Measurements from ENCODE around the gene FYB1. TPM values are rescaled to one million over a fixed set of nuclear protein-coding genes. Genes with fewer than 3 reads are reported as not detected.

The FYB1 gene
- total and polyA plus RNA-seq, 4 donors = 4.6 to 18.6 (median 9.3) TPM

- DNase-seq (ENCODE audit: low read depth in 4 of 6, low spot score in 6 of 6) = no peak
- Histone ChIP-seq H3K4me3 (ENCODE audit: low read depth, low read length) (no peak overlapping the region), H3K36me3 (ENCODE audit: control insufficient read depth, insufficient read depth, low read length) (peaks cover 6% of the 10 kb centered on the region), H3K27me3 (ENCODE audit: control insufficient read depth, insufficient read depth, low read length) (no peaks in the 10 kb centered on the region), H3K4me1 (ENCODE audit: control insufficient read depth, insufficient read depth, low read length) (no peaks in the 10 kb centered on the region), H3K27ac (ENCODE audit: low read depth, low read length) (no peak overlapping the region), H3K9me3 (ENCODE audit: control insufficient read depth, insufficient read depth, low read length) (peaks cover 8% of the 10 kb centered on the region)
- WGBS (ENCODE audit: insufficient coverage) = no CpG with 5 or more reads among the region's 3 CpGs
These were observed 151.3 kb downstream of the FYB1 start for GRCh38 chr5:39068099-39068498.

- no peaks in the 10 kb centered on the region for H3K27me3 ChIP-seq (ENCODE audit: control insufficient read depth, insufficient read depth, low read length)
- H3K9me3 ChIP-seq (ENCODE audit: control insufficient read depth, insufficient read depth, low read length) = peaks cover 8% of the 10 kb centered on the region
- H3K27ac ChIP-seq (ENCODE audit: low read depth, low read length) = no peak overlapping the region
- no peaks in the 10 kb centered on the region for H3K4me1 ChIP-seq (ENCODE audit: control insufficient read depth, insufficient read depth, low read length)
- no peak for DNase-seq (ENCODE audit: low read depth in 4 of 6, low spot score in 6 of 6)
- H3K4me3 ChIP-seq (ENCODE audit: low read depth, low read length) = no peak overlapping the region
- H3K36me3 ChIP-seq (ENCODE audit: control insufficient read depth, insufficient read depth, low read length) = peaks cover 6% of the 10 kb centered on the region
- no CpG with 5 or more reads among the region's 3 CpGs for WGBS (ENCODE audit: insufficient coverage)
These were observed 154.9 kb downstream of the FYB1 start for GRCh38 chr5:39064450-39064849.

- no CpG with 5 or more reads among the region's 2 CpGs for WGBS (ENCODE audit: insufficient coverage)
- Histone ChIP-seq H3K9me3 (ENCODE audit: control insufficient read depth, insufficient read depth, low read length) (peaks cover 8% of the 10 kb centered on the region), H3K27ac (ENCODE audit: low read depth, low read length) (no peak overlapping the region), H3K27me3 (ENCODE audit: control insufficient read depth, insufficient read depth, low read length) (no peaks in the 10 kb centered on the region), H3K36me3 (ENCODE audit: control insufficient read depth, insufficient read depth, low read length) (peaks cover 6% of the 10 kb centered on the region), H3K4me3 (ENCODE audit: low read depth, low read length) (no peak overlapping the region), H3K4me1 (ENCODE audit: control insufficient read depth, insufficient read depth, low read length) (no peaks in the 10 kb centered on the region)
- DNase-seq (ENCODE audit: low read depth in 4 of 6, low spot score in 6 of 6) = no peak
These were observed 156.3 kb downstream of the FYB1 start for GRCh38 chr5:39063037-39063436.

GRCh38 chr5:39062530-39062929 is 156.8 kb downstream of the FYB1 start:
- no peaks in the 10 kb centered on the region for H3K4me1 ChIP-seq (ENCODE audit: control insufficient read depth, insufficient read depth, low read length)

GRCh38 chr5:39062104-39062503 is 157.3 kb downstream of the FYB1 start:
- Histone ChIP-seq H3K27me3 (ENCODE audit: control insufficient read depth, insufficient read depth, low read length) (no peaks in the 10 kb centered on the region), H3K36me3 (ENCODE audit: control insufficient read depth, insufficient read depth, low read length) (peaks cover 6% of the 10 kb centered on the region), H3K27ac (ENCODE audit: low read depth, low read length) (no peak overlapping the region), H3K4me3 (ENCODE audit: low read depth, low read length) (no peak overlapping the region), H3K4me1 (ENCODE audit: control insufficient read depth, insufficient read depth, low read length) (no peaks in the 10 kb centered on the region), H3K9me3 (ENCODE audit: control insufficient read depth, insufficient read depth, low read length) (peaks cover 8% of the 10 kb centered on the region)
- DNase-seq (ENCODE audit: low read depth in 4 of 6, low spot score in 6 of 6) = no peak
- WGBS (ENCODE audit: insufficient coverage) = no CpG with 5 or more reads among the region's 3 CpGs

More at GRCh38 chr5:39062530-39062929, 156.8 kb downstream of the FYB1 start:
- Histone ChIP-seq H3K36me3 (ENCODE audit: control insufficient read depth, insufficient read depth, low read length) (peaks cover 6% of the 10 kb centered on the region), H3K4me3 (ENCODE audit: low read depth, low read length) (no peak overlapping the region), H3K27ac (ENCODE audit: low read depth, low read length) (no peak overlapping the region), H3K9me3 (ENCODE audit: control insufficient read depth, insufficient read depth, low read length) (peaks cover 8% of the 10 kb centered on the region), H3K27me3 (ENCODE audit: control insufficient read depth, insufficient read depth, low read length) (no peaks in the 10 kb centered on the region)
- DNase-seq (ENCODE audit: low read depth in 4 of 6, low spot score in 6 of 6) = peak in 1 of 6 donors; percentile 37

- Histone ChIP-seq H3K36me3 (ENCODE audit: control insufficient read depth, insufficient read depth, low read length) (no peaks in the 10 kb centered on the region), H3K27ac (ENCODE audit: low read depth, low read length) (no peak overlapping the region), H3K4me3 (ENCODE audit: low read depth, low read length) (no peak overlapping the region), H3K4me1 (ENCODE audit: control insufficient read depth, insufficient read depth, low read length) (no peaks in the 10 kb centered on the region), H3K27me3 (ENCODE audit: control insufficient read depth, insufficient read depth, low read length) (no peaks in the 10 kb centered on the region), H3K9me3 (ENCODE audit: control insufficient read depth, insufficient read depth, low read length) (no peaks in the 10 kb centered on the region)
- WGBS (ENCODE audit: insufficient coverage) = no CpG with 5 or more reads among the region's 2 CpGs
- DNase-seq (ENCODE audit: low read depth in 4 of 6, low spot score in 6 of 6) = no peak
These were observed 160.3 kb downstream of the FYB1 start for GRCh38 chr5:39059064-39059463.

GRCh38 chr5:39058178-39058921 is 161.0 kb downstream of the FYB1 start:
- Histone ChIP-seq H3K4me3 (ENCODE audit: low read depth, low read length) (no peak overlapping the region), H3K27ac (ENCODE audit: low read depth, low read length) (no peak overlapping the region)

DNA sequence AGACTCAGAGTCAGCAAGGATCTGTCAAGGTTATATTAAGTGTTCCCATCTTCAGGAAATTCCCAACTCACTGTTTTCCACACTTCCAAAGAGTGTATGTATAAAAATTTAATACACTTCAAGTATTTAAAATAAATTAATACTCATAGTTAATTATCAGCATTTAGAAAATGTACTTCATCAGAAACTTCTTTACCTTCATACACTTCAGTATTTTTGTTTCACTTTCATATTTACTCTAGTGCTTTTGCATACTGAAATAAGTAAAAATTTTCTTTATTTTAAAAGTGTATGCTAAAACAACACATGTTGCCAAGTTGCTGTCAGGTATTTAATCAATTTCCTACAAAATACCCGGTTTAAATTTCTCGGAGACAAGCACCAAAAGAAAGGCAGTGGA is 161.6 kb downstream of the FYB1 start:
- Histone ChIP-seq H3K36me3 (ENCODE audit: control insufficient read depth, insufficient read depth, low read length) (no peaks in the 10 kb centered on the region), H3K4me1 (ENCODE audit: control insufficient read depth, insufficient read depth, low read length) (no peaks in the 10 kb centered on the region), H3K27ac (ENCODE audit: low read depth, low read length) (no peak overlapping the region), H3K9me3 (ENCODE audit: control insufficient read depth, insufficient read depth, low read length) (no peaks in the 10 kb centered on the region), H3K4me3 (ENCODE audit: low read depth, low read length) (no peak overlapping the region), H3K27me3 (ENCODE audit: control insufficient read depth, insufficient read depth, low read length) (no peaks in the 10 kb centered on the region)
- WGBS (ENCODE audit: insufficient coverage) = no CpG with 5 or more reads among the region's 2 CpGs
- DNase-seq (ENCODE audit: low read depth in 4 of 6, low spot score in 6 of 6) = no peak

More at GRCh38 chr5:39058178-39058921, 161.0 kb downstream of the FYB1 start:
- Histone ChIP-seq H3K36me3 (ENCODE audit: control insufficient read depth, insufficient read depth, low read length) (no peaks in the 10 kb centered on the region), H3K27me3 (ENCODE audit: control insufficient read depth, insufficient read depth, low read length) (no peaks in the 10 kb centered on the region), H3K9me3 (ENCODE audit: control insufficient read depth, insufficient read depth, low read length) (no peaks in the 10 kb centered on the region), H3K4me1 (ENCODE audit: control insufficient read depth, insufficient read depth, low read length) (no peaks in the 10 kb centered on the region)
- no peak for DNase-seq (ENCODE audit: low read depth in 4 of 6, low spot score in 6 of 6)
- WGBS (ENCODE audit: insufficient coverage) = no CpG with 5 or more reads among the region's 2 CpGs

GRCh38 chr5:39055768-39056398 is 163.5 kb downstream of the FYB1 start:
- no peak overlapping the region for H3K27ac ChIP-seq (ENCODE audit: low read depth, low read length)
- H3K9me3 ChIP-seq (ENCODE audit: control insufficient read depth, insufficient read depth, low read length) = no peaks in the 10 kb centered on the region
- H3K4me3 ChIP-seq (ENCODE audit: low read depth, low read length) = no peak overlapping the region
- DNase-seq (ENCODE audit: low read depth in 4 of 6, low spot score in 6 of 6) = no peak
- no peaks in the 10 kb centered on the region for H3K4me1 ChIP-seq (ENCODE audit: control insufficient read depth, insufficient read depth, low read length)
- no peaks in the 10 kb centered on the region for H3K36me3 ChIP-seq (ENCODE audit: control insufficient read depth, insufficient read depth, low read length)
- 100% methylated on average over 1 of the region's 5 CpGs for WGBS (ENCODE audit: insufficient coverage)
- H3K27me3 ChIP-seq (ENCODE audit: control insufficient read depth, insufficient read depth, low read length) = no peaks in the 10 kb centered on the region
